Stimulated activated CD4-positive, alpha-beta T cell treated with anti-CD3 and anti-CD28 coated beads, Interleukin-15, amount 100 ng/mL, for 1 hour (primary cell): Measurements from ENCODE around the gene ADAM23.

Source experiments
- DNase-seq, 2 donors: peaks; one replicate each; pipeline ENCODE4 v3.0.0-alpha.2; 2020; ENCODE audit warnings: low read depth in 1 of 2, low spot score in 1 of 2

ADAM23 gene

GRCh38 chr2:206438196-206438724 lies 5.1 kb upstream of the ADAM23 start:
- no peak for DNase-seq

- DNase-seq: no peak
These were observed 879 bp upstream of the ADAM23 start for GRCh38 chr2:206442474-206442832.

GRCh38 chr2:206443735-206444527 lies 599 bp downstream of the ADAM23 start:
- DNase-seq: no peak

GRCh38 chr2:206445948-206446347 lies 2.6 kb downstream of the ADAM23 start:
- no peak for DNase-seq

- DNase-seq: no peak
These were observed 8.9 kb downstream of the ADAM23 start for GRCh38 chr2:206452242-206452641.

GRCh38 chr2:206452750-206453149 lies 9.4 kb downstream of the ADAM23 start:
- no peak for DNase-seq

- DNase-seq: no peak
These were observed 12.9 kb downstream of the ADAM23 start for GRCh38 chr2:206456078-206456754.

- DNase-seq: no peak
These were observed 13.9 kb downstream of the ADAM23 start for GRCh38 chr2:206457188-206457634.

GRCh38 chr2:206462240-206462854 lies 19.0 kb downstream of the ADAM23 start:
- DNase-seq: no peak

GRCh38 chr2:206463685-206464084 lies 20.4 kb downstream of the ADAM23 start:
- no peak for DNase-seq

GRCh38 chr2:206464597-206464996 lies 21.3 kb downstream of the ADAM23 start:
- no peak for DNase-seq

GRCh38 chr2:206471524-206472062 lies 28.3 kb downstream of the ADAM23 start:
- no peak for DNase-seq

GRCh38 chr2:206472094-206472493 lies 28.8 kb downstream of the ADAM23 start:
- DNase-seq: no peak

- DNase-seq: no peak
These were observed 30.8 kb downstream of the ADAM23 start for GRCh38 chr2:206474099-206474498.

- no peak for DNase-seq
These were observed 34.0 kb downstream of the ADAM23 start for GRCh38 chr2:206477296-206477695.

- DNase-seq: no peak
These were observed 35.0 kb downstream of the ADAM23 start for GRCh38 chr2:206478340-206478739.

GRCh38 chr2:206480161-206480560 lies 36.8 kb downstream of the ADAM23 start:
- no peak for DNase-seq

GRCh38 chr2:206480620-206481019 lies 37.3 kb downstream of the ADAM23 start:
- DNase-seq: no peak

GRCh38 chr2:206481056-206481455 lies 37.7 kb downstream of the ADAM23 start:
- no peak for DNase-seq

- DNase-seq: no peak
These were observed 38.8 kb downstream of the ADAM23 start for GRCh38 chr2:206482123-206482522.

GRCh38 chr2:206482633-206483032 lies 39.3 kb downstream of the ADAM23 start:
- DNase-seq: no peak

- no peak for DNase-seq
These were observed 44.7 kb downstream of the ADAM23 start for GRCh38 chr2:206488053-206488452.
